LNCaP clone FGC (cell line): Measurements from ENCODE around the gene ELOVL1.
"Not testable (repeated sequence)": the region's sequence is repeated elsewhere in the genome, so short reads cannot be mapped to it uniquely, and the experiment has no call there.

Experiments
- DNase-seq: peaks from one replicate; pipeline ENCODE4 v3.0.0-alpha.2; 2011; ENCODE audit warnings: low read depth
- H3K4me3 ChIP-seq: 2 replicates; pipeline ENCODE4 v1.5.1; 2011; ENCODE audit warnings: mild to moderate bottlenecking, low read depth, low read length, control low read depth
- TF ChIP-seq, protein P1 (sequence below): IDR thresholded peaks from 2 replicates; pipeline ENCODE4 v1.5.1; 2012; ENCODE audit warnings: mild to moderate bottlenecking; ENCODE audit not compliant: control insufficient read depth, insufficient read depth; ENCODE audit errors: extremely low read depth

ELOVL1 gene

DNA sequence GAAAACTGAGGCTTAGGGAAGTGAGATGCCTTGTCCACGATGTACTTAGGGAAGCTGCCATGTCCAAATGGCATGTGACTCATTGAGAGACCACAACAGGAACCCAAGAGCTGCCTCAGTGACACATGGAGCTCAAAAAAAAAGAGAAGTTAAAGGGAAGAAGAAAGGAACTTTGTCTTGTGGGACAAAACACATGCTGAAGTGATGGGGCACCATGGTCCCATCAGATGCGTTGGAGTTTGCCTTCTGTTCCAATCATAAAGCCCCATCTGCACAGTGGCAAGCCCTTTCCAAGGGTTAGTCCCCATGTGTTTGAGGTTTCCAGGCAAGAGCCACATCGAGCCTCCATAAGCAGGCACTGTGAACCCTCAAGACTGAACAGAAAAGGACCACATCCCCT lies 13.8 kb upstream of the ELOVL1 start:
- no peak overlapping the region for H3K4me3 ChIP-seq
- TF ChIP-seq, protein P1, sequence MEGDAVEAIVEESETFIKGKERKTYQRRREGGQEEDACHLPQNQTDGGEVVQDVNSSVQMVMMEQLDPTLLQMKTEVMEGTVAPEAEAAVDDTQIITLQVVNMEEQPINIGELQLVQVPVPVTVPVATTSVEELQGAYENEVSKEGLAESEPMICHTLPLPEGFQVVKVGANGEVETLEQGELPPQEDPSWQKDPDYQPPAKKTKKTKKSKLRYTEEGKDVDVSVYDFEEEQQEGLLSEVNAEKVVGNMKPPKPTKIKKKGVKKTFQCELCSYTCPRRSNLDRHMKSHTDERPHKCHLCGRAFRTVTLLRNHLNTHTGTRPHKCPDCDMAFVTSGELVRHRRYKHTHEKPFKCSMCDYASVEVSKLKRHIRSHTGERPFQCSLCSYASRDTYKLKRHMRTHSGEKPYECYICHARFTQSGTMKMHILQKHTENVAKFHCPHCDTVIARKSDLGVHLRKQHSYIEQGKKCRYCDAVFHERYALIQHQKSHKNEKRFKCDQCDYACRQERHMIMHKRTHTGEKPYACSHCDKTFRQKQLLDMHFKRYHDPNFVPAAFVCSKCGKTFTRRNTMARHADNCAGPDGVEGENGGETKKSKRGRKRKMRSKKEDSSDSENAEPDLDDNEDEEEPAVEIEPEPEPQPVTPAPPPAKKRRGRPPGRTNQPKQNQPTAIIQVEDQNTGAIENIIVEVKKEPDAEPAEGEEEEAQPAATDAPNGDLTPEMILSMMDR = no peak
- no peak for DNase-seq

DNA sequence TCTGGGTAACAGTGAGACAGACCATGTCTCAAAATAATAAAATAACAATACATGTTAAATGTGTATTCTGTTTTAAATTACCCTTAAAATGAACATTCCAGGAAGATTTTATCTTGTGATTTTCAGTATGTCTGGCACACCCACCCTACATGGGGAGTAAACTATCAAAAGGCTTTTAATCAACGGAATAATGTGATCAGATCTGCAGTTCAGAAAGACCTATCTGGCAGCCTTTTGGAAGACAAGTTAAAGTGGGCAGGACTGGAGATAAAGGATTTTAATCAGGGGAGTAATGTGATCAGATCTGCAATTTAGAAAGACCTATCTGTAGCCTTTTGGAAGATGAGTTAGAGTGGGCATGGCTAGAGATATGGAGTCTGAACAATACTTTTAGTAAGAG lies 11.7 kb upstream of the ELOVL1 start:
- TF ChIP-seq, protein P1 = no peak
- no peak for DNase-seq
- H3K4me3 ChIP-seq = no peak overlapping the region

DNA sequence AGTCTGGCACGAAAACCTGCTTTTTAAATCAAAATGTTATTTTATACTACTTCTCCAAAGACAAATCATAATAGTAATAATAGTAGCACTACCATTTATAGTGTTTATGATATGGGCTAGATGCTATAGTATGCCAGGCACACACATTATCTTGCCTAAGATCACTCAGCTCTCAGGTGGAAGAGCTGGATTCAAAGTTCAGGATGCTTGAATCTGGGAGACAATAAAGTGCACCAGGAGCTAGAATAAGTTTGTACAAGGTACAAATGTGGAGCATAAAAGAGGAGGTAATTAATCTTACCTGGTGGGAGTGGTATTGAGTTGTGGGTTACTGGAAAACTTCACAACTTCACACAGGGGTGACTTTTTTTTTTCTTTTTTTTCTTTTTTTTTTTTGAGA lies 10.0 kb upstream of the ELOVL1 start:
- no peak for DNase-seq
- no peak overlapping the region for H3K4me3 ChIP-seq
- TF ChIP-seq, protein P1 = no peak

DNA sequence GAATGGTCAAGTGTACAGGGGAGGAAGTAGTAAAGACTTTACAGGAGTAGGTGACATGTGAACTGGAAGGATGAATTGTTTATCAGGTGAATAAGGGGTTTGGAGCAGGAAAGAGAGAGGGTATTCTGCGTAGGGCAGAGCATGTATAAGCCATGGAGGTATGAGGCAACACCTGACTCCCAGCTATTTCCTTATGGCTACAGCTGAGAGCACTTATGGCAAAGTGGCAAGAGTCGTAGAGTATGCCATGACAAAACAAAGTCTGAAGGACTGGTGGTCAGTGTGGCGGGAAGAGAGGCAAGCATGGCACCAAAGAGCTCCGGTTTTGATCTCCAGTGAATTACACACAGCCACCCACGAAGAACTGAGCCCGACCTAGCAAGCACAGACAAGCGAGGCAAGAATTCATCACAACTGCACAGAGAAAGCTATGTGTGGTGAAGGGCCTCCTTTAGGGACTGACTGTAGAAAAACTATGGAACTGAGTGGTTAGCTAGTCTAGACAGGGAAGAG lies 9.0 kb upstream of the ELOVL1 start:
- DNase-seq = no peak
- H3K4me3 ChIP-seq = no peak overlapping the region
- TF ChIP-seq, protein P1 = no peak

DNA sequence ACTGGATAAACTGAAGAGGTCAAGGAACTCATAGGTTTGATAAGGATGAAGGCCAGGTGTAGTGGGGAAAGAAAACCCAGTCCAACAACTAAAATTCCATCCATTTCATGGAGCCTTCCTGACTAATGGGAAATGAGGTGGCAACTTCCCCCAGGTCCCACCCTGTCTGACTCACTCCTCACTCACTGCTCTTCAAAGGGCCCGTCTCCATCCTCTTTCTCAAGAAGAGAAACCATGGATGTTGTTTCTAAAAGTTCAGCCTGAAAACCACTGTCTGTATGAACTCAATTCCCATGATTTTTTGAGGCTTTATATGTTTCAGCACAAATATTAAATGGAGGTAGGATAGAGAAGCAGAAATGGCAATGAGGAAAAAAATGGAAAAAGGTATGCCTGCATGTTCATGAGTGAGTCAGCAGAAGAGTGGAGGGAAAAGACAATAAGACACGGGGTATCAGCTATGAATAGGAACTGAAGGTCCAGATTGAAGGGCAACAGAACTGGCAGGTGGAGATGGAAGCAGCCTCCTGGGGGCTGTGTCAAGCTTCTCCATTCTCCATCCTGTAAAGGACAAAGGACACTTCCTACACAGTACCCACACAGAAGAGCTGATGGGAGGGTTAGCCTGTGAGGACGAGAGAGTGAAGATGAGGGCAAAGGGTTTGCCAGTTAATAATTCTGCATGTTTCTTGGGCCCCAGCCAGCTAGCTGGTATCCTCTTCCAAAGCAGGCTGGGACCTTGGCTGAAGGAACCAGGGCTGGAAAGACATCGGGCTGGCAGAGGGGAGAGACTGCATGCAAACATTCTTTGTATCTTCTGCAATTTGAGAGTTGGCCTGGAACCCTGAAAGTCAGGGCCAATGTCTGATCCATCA lies 5.5 kb upstream of the ELOVL1 start:
- no peak overlapping the region for H3K4me3 ChIP-seq
- TF ChIP-seq, protein P1 = no peak
- no peak for DNase-seq

DNA sequence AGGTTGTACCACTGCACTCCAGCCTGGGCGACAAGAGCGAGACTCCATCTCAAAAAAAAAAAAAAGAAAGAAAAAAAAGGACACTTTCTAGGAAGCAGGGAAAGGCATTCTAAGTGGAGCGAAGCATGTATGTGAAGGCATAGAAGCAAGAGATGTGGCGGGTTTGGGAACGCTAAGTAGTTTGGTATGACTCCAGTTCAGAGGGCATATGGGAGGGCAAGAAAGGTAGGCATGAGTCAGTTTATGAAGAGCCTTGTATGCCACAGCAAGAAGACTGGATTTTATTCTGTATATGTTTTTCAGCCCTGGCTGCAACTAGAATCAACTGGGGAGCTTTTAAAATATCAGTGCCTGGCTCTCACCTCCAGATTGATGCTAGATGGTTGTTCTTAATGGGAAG lies 4.4 kb upstream of the ELOVL1 start:
- TF ChIP-seq, protein P1 = no peak
- no peak overlapping the region for H3K4me3 ChIP-seq
- DNase-seq = no peak

DNA sequence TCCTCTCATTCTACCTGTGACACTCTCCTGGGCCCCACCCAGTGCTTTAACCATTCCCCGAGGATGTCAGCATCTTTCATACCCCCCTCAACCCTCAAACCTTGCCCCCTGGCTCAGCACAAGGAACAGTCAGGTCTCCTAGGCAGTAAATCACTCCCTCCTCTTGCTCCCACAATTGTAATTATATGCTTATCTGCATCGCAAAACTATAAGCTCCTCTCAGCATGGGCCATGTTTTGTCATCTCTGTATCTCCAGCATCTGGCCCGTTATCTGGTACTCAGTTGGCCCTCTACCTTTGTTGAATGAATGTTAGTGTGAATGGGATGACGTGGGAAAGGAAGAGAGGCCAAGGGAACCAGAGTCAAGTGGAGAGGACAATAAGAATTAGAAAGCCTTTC lies 2.8 kb upstream of the ELOVL1 start:
- DNase-seq = no peak
- H3K4me3 ChIP-seq = no peak overlapping the region
- TF ChIP-seq, protein P1 = no peak

DNA sequence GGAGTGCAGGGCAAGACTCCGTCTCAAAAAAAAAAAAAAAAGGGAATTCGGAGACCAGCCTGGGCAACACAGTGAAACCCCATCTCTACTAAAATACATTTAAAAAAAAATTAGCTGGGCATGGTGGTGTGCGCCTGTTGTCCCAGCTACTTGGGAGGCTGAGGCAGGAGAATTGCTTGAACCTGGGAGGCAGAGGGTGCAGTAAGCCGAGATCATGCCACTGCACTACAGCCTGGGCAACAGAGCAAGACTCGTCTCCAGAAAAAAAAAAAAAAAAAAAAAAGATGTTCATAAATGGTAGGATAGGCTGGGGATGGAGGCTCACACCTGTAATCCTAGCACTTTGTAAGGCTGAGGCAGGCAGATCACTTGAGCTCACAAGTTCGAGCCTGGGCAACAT lies 2.0 kb upstream of the ELOVL1 start:
- H3K4me3 ChIP-seq, DNase-seq: not testable (repeated sequence)
